ENCODE results near the gene DCHS1.

DNA sequence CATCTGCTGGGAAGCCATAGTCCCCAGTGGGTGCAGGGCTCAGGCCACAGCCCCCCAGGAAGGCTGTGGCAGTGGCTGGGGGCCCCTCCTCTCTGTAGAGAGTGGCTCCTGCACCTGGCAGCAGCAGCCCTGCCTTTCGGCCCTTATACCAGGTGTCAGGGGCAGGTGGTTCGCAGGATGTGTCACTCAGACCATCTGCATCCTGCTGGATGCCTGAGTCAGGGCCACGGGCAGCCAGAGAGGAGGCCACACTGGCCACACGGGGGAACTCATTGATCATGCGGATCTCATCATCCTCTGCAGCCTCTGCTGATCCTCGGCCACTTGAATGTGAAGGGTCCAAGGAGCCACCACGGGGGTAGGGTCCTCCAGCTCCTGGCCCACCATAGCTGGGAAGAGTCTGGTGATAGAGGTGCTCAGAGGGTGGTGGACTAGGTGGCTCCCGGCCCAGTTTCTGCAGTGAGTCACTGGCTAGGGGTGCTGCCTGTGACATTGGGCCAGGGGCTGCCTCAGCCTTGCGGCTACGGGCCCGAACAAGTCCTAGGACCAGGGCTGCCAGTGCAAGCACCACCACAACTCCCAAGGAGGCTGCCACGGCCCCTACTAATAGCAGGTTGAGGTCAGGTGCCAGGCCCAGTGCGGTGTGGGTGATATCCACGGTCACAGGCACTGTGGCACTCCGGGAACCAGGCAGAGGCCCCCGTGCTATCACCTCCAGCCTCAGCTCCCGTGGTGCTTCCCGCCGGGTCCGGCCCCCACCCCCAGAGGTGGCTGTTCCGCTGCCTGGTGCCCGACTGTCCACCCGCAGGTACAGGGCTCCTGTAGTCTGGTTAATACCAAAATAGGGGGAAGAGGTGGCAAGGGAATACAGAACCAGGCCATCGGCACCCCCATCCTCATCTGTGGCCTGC is 33.1 kb downstream of the DCHS1 start:
- no peak for TF ChIP-seq BHLHE40 (IDR thresholded peaks at IDR 0.05; ENCODE audit: borderline replicate concordance)
- TF ChIP-seq ARNT (IDR thresholded peaks at IDR 0.05) = no peak
- no peak for TF ChIP-seq TARDBP (IDR thresholded peaks at IDR 0.05)
- no peak for TF ChIP-seq FOXM1 (IDR thresholded peaks at IDR 0.05; ENCODE audit: borderline replicate concordance)
- TF ChIP-seq SP1 (IDR thresholded peaks at IDR 0.05) = no peak
- TF ChIP-seq LEF1 (IDR thresholded peaks at IDR 0.05; ENCODE audit: borderline replicate concordance) = no peak
- no peak for TF ChIP-seq FOXA1 (IDR thresholded peaks at IDR 0.05)
